Adipose tissue (tissue), 3 donors: Measurements from ENCODE around the gene NPHP1. TPM values are rescaled to one million over a fixed set of nuclear protein-coding genes. Genes with fewer than 3 reads are reported as not detected.
"Not testable (repeated sequence)": the region's sequence is repeated elsewhere in the genome, so short reads cannot be mapped to it uniquely, and the experiment has no call there.

Source experiments
- H3K27ac ChIP-seq: one replicate; pipeline ENCODE4 v1.5.1; 2013; ENCODE audit warnings: low read depth, low read length
- WGBS, 3 donors: extraction: QIAGEN DNeasy Blood & Tissue Kit; methylation state at CpG; one replicate each; pipeline ENCODE4 v1.1.7; 2013; 5-methylcytosine and 5-hydroxymethylcytosine counted together
- polyA plus RNA-seq, 3 donors: library from polyadenylated mRNA; stranded (reverse); fragments of 200-250 nt; gene quantifications; one replicate each; pipeline ENCODE4 v1.2.3, GENCODE V29; 2013
- donor health status: healthy with polysubstance abuse.
- donor health status: Bipolar disorder and iron deficiency.
- donor health status: healthy.

NPHP1 gene
- polyA plus RNA-seq, 3 donors: 1.6 to 2.6 (median 1.9) TPM

GRCh38 chr2:110113961-110114591 lies 90.7 kb downstream of the NPHP1 start:
- H3K27ac ChIP-seq: no peak overlapping the region
- WGBS, 3 donors: 65 to 78% (median 67%) methylated on average over 8 of the region's 8 CpGs

GRCh38 chr2:110108291-110108690 lies 96.5 kb downstream of the NPHP1 start:
- H3K27ac ChIP-seq: not testable (repeated sequence)
- 76 to 96% (median 95%) methylated on average over 2 of the region's 2 CpGs for WGBS, 3 donors

GRCh38 chr2:110107092-110108079 lies 97.4 kb downstream of the NPHP1 start:
- no peak overlapping the region for H3K27ac ChIP-seq
- WGBS, 3 donors: 91 to 96% (median 94%) methylated on average over 3 of the region's 3 CpGs

GRCh38 chr2:110106642-110107041 lies 98.2 kb downstream of the NPHP1 start:
- 50 to 51% (median 51%) methylated on average over 6 of the region's 6 CpGs for WGBS, 3 donors
- H3K27ac ChIP-seq: no peak overlapping the region

- WGBS, 3 donors: 33 to 46% (median 44%) methylated on average over 8 of the region's 8 CpGs
- no peak overlapping the region for H3K27ac ChIP-seq
Observed at GRCh38 chr2:110105608-110106467, 99.0 kb downstream of the NPHP1 start.

GRCh38 chr2:110105183-110105582 lies 99.6 kb downstream of the NPHP1 start:
- WGBS, 3 donors: 78 to 92% (median 89%) methylated on average over 4 of the region's 4 CpGs

GRCh38 chr2:110104025-110104771 lies 100.6 kb downstream of the NPHP1 start:
- no peak overlapping the region for H3K27ac ChIP-seq
- 84 to 91% (median 90%) methylated on average over 10 of the region's 10 CpGs for WGBS, 3 donors

More at GRCh38 chr2:110105183-110105582, 99.6 kb downstream of the NPHP1 start:
- H3K27ac ChIP-seq: no peak overlapping the region

GRCh38 chr2:110103061-110103961 lies 101.5 kb downstream of the NPHP1 start:
- WGBS, 3 donors: 80 to 83% (median 82%) methylated on average over 19 to 20 of the region's 20 CpGs
- H3K27ac ChIP-seq: no peak overlapping the region

- WGBS, 3 donors: 63 to 64% (median 64%) methylated on average over 9 of the region's 9 CpGs
Observed at GRCh38 chr2:110101901-110102803, 102.7 kb downstream of the NPHP1 start.

GRCh38 chr2:110101280-110101844 lies 103.5 kb downstream of the NPHP1 start:
- 1 to 4% (median 2%) methylated on average over 11 of the region's 11 CpGs for WGBS, 3 donors
- peak overlapping the region; percentile 17 for H3K27ac ChIP-seq

More at GRCh38 chr2:110101901-110102803, 102.7 kb downstream of the NPHP1 start:
- peak overlapping the region; percentile 17 for H3K27ac ChIP-seq

- 62 to 71% (median 70%) methylated on average over 4 of the region's 4 CpGs for WGBS, 3 donors
- H3K27ac ChIP-seq: not testable (repeated sequence)
Observed at GRCh38 chr2:110100880-110101279, 103.9 kb downstream of the NPHP1 start.

- 54 to 68% (median 64%) methylated on average over 6 to 8 of the region's 8 CpGs for WGBS, 3 donors
- no peak overlapping the region for H3K27ac ChIP-seq
Observed at GRCh38 chr2:110100480-110100879, 104.3 kb downstream of the NPHP1 start.

- WGBS, 3 donors: 65 to 86% (median 75%) methylated on average over 10 of the region's 10 CpGs
- H3K27ac ChIP-seq: no peak overlapping the region
Observed at GRCh38 chr2:110099471-110100225, 105.2 kb downstream of the NPHP1 start.

- H3K27ac ChIP-seq: no peak overlapping the region
- 77 to 84% (median 82%) methylated on average over 6 of the region's 6 CpGs for WGBS, 3 donors
Observed at GRCh38 chr2:110099038-110099425, 105.8 kb downstream of the NPHP1 start.
